HL-60 (cell line): ENCODE results near the gene WDR4.

Experiments
- DNase-seq, 2 experiments: peaks; one replicate each; pipeline ENCODE4 v3.0.0-alpha.2; 2010 to 2020; ENCODE audit warnings: low read depth in 1 of 2, low spot score in 1 of 2
- H3K27ac ChIP-seq: fragments of 250-450 bp; sonication (Bioruptor Pico); replicated peaks from 2 replicates; pipeline ENCODE4 v1.5.1; 2020; ENCODE audit warnings: mild to moderate bottlenecking, moderate library complexity
- H3K27me3 ChIP-seq: fragments of 250-450 bp; sonication (Bioruptor Pico); 2 replicates; pipeline ENCODE4 v1.5.1; 2021; ENCODE audit warnings: mild to moderate bottlenecking, moderate library complexity; ENCODE audit not compliant: insufficient read depth, poor library complexity, severe bottlenecking
- H3K4me3 ChIP-seq: replicated peaks from 2 replicates; pipeline ENCODE4 v1.5.1; 2011; ENCODE audit warnings: mild to moderate bottlenecking, control low read depth, low read length; ENCODE audit not compliant: insufficient read depth
- GABPA ChIP-seq: IDR thresholded peaks from 2 replicates; pipeline ENCODE4 v1.6.1; 2012; ENCODE audit warnings: low read depth
- POLR2AphosphoS5 ChIP-seq: IDR thresholded peaks from 2 replicates; pipeline ENCODE4 v1.6.1; 2012; ENCODE audit warnings: low read depth
- REST ChIP-seq: IDR thresholded peaks from 2 replicates; pipeline ENCODE4 v1.6.1; 2012; ENCODE audit warnings: low read depth; ENCODE audit not compliant: insufficient replicate concordance
- SPI1 ChIP-seq: IDR thresholded peaks from 2 replicates; pipeline ENCODE4 v1.6.1; 2012; ENCODE audit warnings: low read depth, mild to moderate bottlenecking, borderline replicate concordance
- TF ChIP-seq, protein P1 (sequence below): IDR thresholded peaks from one replicate; pipeline ENCODE4 v1.5.1; 2011; ENCODE audit warnings: low read length, control low read depth, inconsistent platforms; ENCODE audit not compliant: insufficient read depth

The WDR4 gene

GRCh38 chr21:42811960-42812359 is 67.4 kb downstream of the WDR4 start:
- DNase-seq = no peak
- H3K27ac ChIP-seq = no peak overlapping the region
- TF ChIP-seq SPI1 (no peak), POLR2AphosphoS5 (no peak), REST (no peak), GABPA (no peak)
- TF ChIP-seq, protein P1, sequence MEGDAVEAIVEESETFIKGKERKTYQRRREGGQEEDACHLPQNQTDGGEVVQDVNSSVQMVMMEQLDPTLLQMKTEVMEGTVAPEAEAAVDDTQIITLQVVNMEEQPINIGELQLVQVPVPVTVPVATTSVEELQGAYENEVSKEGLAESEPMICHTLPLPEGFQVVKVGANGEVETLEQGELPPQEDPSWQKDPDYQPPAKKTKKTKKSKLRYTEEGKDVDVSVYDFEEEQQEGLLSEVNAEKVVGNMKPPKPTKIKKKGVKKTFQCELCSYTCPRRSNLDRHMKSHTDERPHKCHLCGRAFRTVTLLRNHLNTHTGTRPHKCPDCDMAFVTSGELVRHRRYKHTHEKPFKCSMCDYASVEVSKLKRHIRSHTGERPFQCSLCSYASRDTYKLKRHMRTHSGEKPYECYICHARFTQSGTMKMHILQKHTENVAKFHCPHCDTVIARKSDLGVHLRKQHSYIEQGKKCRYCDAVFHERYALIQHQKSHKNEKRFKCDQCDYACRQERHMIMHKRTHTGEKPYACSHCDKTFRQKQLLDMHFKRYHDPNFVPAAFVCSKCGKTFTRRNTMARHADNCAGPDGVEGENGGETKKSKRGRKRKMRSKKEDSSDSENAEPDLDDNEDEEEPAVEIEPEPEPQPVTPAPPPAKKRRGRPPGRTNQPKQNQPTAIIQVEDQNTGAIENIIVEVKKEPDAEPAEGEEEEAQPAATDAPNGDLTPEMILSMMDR = no peak
- no peaks in the 10 kb centered on the region for H3K27me3 ChIP-seq
- no peak overlapping the region for H3K4me3 ChIP-seq

DNA sequence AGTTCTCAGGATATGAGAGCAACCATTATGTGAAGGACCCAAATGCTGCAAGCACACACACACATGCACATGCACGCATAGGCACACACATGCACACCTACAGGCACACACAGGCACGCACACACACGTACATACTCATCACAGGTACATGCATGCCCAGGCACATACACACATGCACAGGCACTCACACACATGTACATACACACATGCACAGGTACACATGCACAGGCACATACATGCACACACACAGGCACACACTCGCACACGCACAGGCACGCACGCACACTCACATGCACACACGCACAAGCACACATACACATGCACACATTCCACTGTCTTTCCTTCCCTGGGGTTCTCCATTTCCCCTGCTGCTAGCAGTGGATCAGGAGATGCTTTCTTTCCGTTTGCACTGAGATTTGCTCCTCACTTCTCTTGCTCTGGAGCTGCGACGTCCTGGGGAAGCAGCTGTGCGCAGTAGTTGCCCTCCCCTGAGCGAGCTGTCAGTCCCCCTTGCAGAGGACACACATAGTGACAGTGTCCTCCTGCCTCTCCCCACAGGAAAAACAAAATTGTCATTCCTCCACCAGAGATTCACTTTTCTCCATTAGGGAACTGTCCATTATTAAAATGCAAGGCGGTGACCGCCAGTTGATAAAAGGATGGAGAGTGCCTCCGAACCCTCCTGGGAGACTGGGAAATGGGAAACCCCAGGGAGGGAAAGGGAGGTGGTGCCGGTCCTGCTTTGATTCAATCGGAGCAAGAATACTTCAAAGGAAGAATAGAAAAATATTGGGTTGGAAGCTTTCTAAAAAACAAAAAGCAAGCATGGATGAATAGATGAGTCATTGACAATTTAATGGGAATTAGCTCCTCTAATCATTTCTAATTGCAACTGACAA is 69.5 kb downstream of the WDR4 start:
- no peak for TF ChIP-seq REST
- Histone ChIP-seq H3K27me3 (no peaks in the 10 kb centered on the region), H3K4me3 (no peak overlapping the region), H3K27ac (no peak overlapping the region)
- no peak for DNase-seq

DNA sequence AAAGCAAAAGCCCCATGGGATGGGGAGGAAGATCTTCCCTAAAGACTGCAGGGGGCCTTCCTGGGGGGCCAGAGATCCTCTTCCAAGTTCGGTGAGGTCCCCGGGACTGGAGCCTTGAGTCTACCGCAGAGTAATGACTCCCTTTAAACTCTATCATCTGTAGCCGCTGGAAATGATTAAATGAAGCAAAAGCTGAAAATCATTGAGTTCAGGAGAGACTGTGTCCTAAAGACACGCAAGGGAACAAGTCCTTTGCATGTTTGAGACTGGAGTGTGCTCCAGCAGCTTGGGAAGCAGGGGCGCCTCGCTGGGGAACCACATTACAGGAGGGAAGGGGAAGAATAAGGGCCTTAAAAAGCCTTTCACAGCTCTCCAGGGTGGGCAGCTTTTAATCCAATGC is 70.2 kb downstream of the WDR4 start:
- Histone ChIP-seq H3K4me3 (no peak overlapping the region), H3K27me3 (no peaks in the 10 kb centered on the region), H3K27ac (no peak overlapping the region)
- TF ChIP-seq REST = no peak
- no peak for DNase-seq

DNA sequence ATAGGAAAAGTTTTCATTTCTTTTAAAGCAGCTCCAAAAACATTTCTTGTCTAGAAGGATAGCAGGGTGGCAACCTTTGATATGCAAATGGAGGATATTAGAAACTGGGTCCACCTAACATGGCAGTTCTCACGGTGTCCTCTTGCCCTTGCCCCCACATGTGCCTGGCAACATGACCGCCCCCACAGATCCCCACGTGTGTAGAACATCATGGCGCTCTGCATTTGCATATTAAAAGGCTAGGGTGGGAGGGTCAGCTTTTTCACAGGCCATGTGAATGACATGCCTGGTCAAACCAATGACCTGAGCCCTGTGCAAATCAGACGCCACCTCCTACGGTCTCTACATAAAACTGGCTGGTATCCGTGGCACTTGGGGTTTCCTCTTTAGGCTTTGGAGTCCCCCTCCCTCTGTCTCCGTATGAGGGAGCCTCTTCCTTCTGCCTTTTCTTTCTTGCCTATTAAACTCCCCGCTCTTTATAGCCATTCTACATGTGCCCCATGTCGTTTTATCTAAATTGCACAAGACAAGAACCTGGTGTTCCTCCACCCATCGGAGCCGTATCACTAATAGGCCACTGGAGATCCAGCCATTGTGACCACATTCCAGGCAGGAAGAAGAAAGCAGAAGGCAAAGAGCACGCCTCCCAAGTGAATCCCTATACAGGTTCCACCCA is 71.3 kb downstream of the WDR4 start:
- Histone ChIP-seq H3K27me3 (no peaks in the 10 kb centered on the region), H3K4me3 (no peak overlapping the region), H3K27ac (no peak overlapping the region)
- no peak for DNase-seq
- TF ChIP-seq, protein P1 = no peak
- TF ChIP-seq REST = no peak
- no peak for TF ChIP-seq POLR2AphosphoS5
- TF ChIP-seq GABPA = no peak
- TF ChIP-seq SPI1 = no peak
